IMR-90 (cell line): Measurements from ENCODE around the gene GRIN2A. TPM values are rescaled to one million over a fixed set of nuclear protein-coding genes. Genes with fewer than 3 reads are reported as not detected.

Experiments
- ATAC-seq: fragments of 200-7000 bp; cut with Tn5 transposase; 2 replicates; pipeline ENCODE4 v1.9.1; 2020; ENCODE audit warnings: low read depth, mild to moderate bottlenecking, moderate library complexity
- BruUV-seq: library from RNA; stranded (reverse); fragments of 400-500 nt; replicated peaks from 2 replicates; lab custom pipeline; 2021; lab: Mats Ljungman, UMichigan
- CTCF ChIA-PET: fragments of 300-600 bp; formaldehyde crosslinking; extraction: SDS; loops from one replicate; lab custom pipeline; 2021; ENCODE audit warnings: antibody characterized with exemption; lab: Yijun Ruan, JAX
- POLR2A ChIA-PET: fragments of 300-600 bp; sonication (Branson Sonifier 250); formaldehyde crosslinking; loops from one replicate; lab custom pipeline; 2022; ENCODE audit warnings: antibody characterized with exemption; ENCODE audit not compliant: unreplicated experiment; lab: Charles Lee
- DNase-seq: peaks from one replicate; pipeline ENCODE4 v3.0.0; 2013
- H2AFZ ChIP-seq: replicated peaks from 2 replicates; pipeline ENCODE3; 2013; ENCODE audit warnings: low read length, mild to moderate bottlenecking; ENCODE audit not compliant: poor library complexity
- H2AK5ac ChIP-seq: 2 replicates; pipeline ENCODE4 v1.6.1; 2013; ENCODE audit warnings: low read depth, low read length, inconsistent platforms
- H2AK9ac ChIP-seq: replicated peaks from 2 replicates; pipeline ENCODE3; 2013; ENCODE audit warnings: mild to moderate bottlenecking, low read depth, low read length, moderate library complexity; ENCODE audit not compliant: poor library complexity
- H2BK120ac ChIP-seq: 2 replicates; pipeline ENCODE4 v1.6.1; 2013; ENCODE audit warnings: low read depth, low read length, inconsistent platforms
- H2BK15ac ChIP-seq: 3 replicates; pipeline ENCODE4 v1.6.1; 2013; ENCODE audit warnings: low read depth, low read length, inconsistent platforms
- H2BK20ac ChIP-seq: 2 replicates; pipeline ENCODE4 v1.6.1; 2013; ENCODE audit warnings: low read depth, mild to moderate bottlenecking, inconsistent platforms, low read length, moderate library complexity
- H2BK5ac ChIP-seq: 2 replicates; pipeline ENCODE4 v1.6.1; 2013; ENCODE audit warnings: mild to moderate bottlenecking, low read depth, low read length, inconsistent platforms; ENCODE audit not compliant: poor library complexity, severe bottlenecking
- H3K14ac ChIP-seq: replicated peaks from 2 replicates; pipeline ENCODE4 v1.6.1; 2013; ENCODE audit warnings: low read depth, low read length, inconsistent platforms
- H3K18ac ChIP-seq: 2 replicates; pipeline ENCODE4 v1.6.1; 2013; ENCODE audit warnings: low read depth, low read length, control low read depth
- H3K23ac ChIP-seq: 2 replicates; pipeline ENCODE4 v1.6.1; 2013; ENCODE audit warnings: low read depth, low read length, inconsistent platforms
- H3K27ac ChIP-seq: 2 replicates; pipeline ENCODE4 v1.5.1; 2013; ENCODE audit warnings: mild to moderate bottlenecking, control low read depth, low read length; ENCODE audit not compliant: insufficient read depth
- H3K27me3 ChIP-seq: 2 replicates; pipeline ENCODE4 v1.6.1; 2013; ENCODE audit warnings: low read length; ENCODE audit not compliant: control insufficient read depth, insufficient read depth
- H3K36me3 ChIP-seq: 2 replicates; pipeline ENCODE4 v1.6.1; 2013; ENCODE audit warnings: low read length, mixed read lengths; ENCODE audit not compliant: control insufficient read depth, insufficient read depth
- H3K4ac ChIP-seq: 2 replicates; pipeline ENCODE4 v1.6.1; 2013; ENCODE audit warnings: low read depth, low read length, inconsistent platforms
- H3K4me1 ChIP-seq: 2 replicates; pipeline ENCODE4 v1.6.1; 2013; ENCODE audit warnings: low read length, mixed read lengths; ENCODE audit not compliant: control insufficient read depth, insufficient read depth
- H3K4me2 ChIP-seq: 2 replicates; pipeline ENCODE4 v1.6.1; 2013; ENCODE audit warnings: low read depth, mild to moderate bottlenecking, control low read depth, low read length, moderate library complexity
- H3K4me3 ChIP-seq: 2 replicates; pipeline ENCODE4 v1.5.1; 2013; ENCODE audit warnings: low read depth, mild to moderate bottlenecking, control low read depth, low read length, moderate library complexity; ENCODE audit not compliant: insufficient read depth
- H3K56ac ChIP-seq: 2 replicates; pipeline ENCODE4 v1.6.1; 2013; ENCODE audit warnings: low read length, inconsistent platforms; ENCODE audit not compliant: insufficient read depth; ENCODE audit errors: extremely low read depth
- H3K79me1 ChIP-seq, 2 experiments: 2 replicates each; pipeline ENCODE4 v1.6.1; 2013; ENCODE audit warnings: low read length in 2 of 2, inconsistent platforms in 1 of 2, low read depth in 1 of 2
- H3K9ac ChIP-seq: 2 replicates; pipeline ENCODE4 v1.6.1; 2013; ENCODE audit warnings: low read depth, low read length, control low read depth
- H3K9me1 ChIP-seq: 2 replicates; pipeline ENCODE4 v1.6.1; 2013; ENCODE audit warnings: low read length, inconsistent platforms; ENCODE audit not compliant: insufficient read depth
- H3K9me3 ChIP-seq: 2 replicates; pipeline ENCODE4 v1.6.1; 2013; ENCODE audit warnings: low read length; ENCODE audit not compliant: control insufficient read depth, insufficient read depth
- H4K20me1 ChIP-seq: 2 replicates; pipeline ENCODE4 v1.6.1; 2013; ENCODE audit warnings: low read length, inconsistent platforms; ENCODE audit not compliant: insufficient read depth
- H4K5ac ChIP-seq: 2 replicates; pipeline ENCODE4 v1.6.1; 2013; ENCODE audit warnings: mild to moderate bottlenecking, low read depth, low read length, control low read depth
- H4K8ac ChIP-seq, 2 experiments: 2 replicates each; pipeline ENCODE4 v1.6.1; 2013; ENCODE audit warnings: low read depth in 2 of 2, low read length in 2 of 2, control low read depth in 1 of 2, inconsistent platforms in 1 of 2
- H4K91ac ChIP-seq: 2 replicates; pipeline ENCODE4 v1.6.1; 2013; ENCODE audit warnings: low read depth, low read length, inconsistent platforms; ENCODE audit not compliant: insufficient read depth
- BHLHE40 ChIP-seq: fragments of 150-350 bp; IDR thresholded peaks from 2 replicates; pipeline ENCODE4 v1.6.1; 2016; ENCODE audit warnings: mild to moderate bottlenecking, low read depth, low read length
- CEBPB ChIP-seq: IDR thresholded peaks from 2 replicates; pipeline ENCODE4 v1.6.1; 2012; ENCODE audit warnings: low read depth, low read length, improper control_type of control experiment
- FOS ChIP-seq: fragments of 150-350 bp; IDR thresholded peaks from 2 replicates; pipeline ENCODE4 v1.6.1; 2016; ENCODE audit warnings: low read depth, low read length
- MAFK ChIP-seq: IDR thresholded peaks from 2 replicates; pipeline ENCODE4 v1.6.1; 2012; ENCODE audit warnings: low read depth, low read length, improper control_type of control experiment
- MAZ ChIP-seq: IDR thresholded peaks from 2 replicates; pipeline ENCODE4 v1.6.1; 2012; ENCODE audit warnings: low read depth, mild to moderate bottlenecking, low read length, improper control_type of control experiment, moderate library complexity, borderline replicate concordance
- NFE2L2 ChIP-seq: fragments of 150-350 bp; IDR thresholded peaks from 2 replicates; pipeline ENCODE4 v1.6.1; 2016; ENCODE audit warnings: low read depth, mild to moderate bottlenecking, low read length
- POLR2A ChIP-seq: IDR thresholded peaks from 2 replicates; pipeline ENCODE4 v1.6.1; 2012; ENCODE audit warnings: mild to moderate bottlenecking, low read depth, low read length
- RAD21 ChIP-seq: IDR thresholded peaks from 2 replicates; pipeline ENCODE4 v1.6.1; 2012; ENCODE audit warnings: low read length, improper control_type of control experiment
- RFX5 ChIP-seq: IDR thresholded peaks from 2 replicates; pipeline ENCODE4 v1.8.0; 2012; ENCODE audit warnings: low read depth, mild to moderate bottlenecking, low read length, moderate library complexity
- USF2 ChIP-seq: fragments of 150-350 bp; IDR thresholded peaks from 2 replicates; pipeline ENCODE4 v1.6.1; 2017; ENCODE audit warnings: mild to moderate bottlenecking, antibody characterized with exemption, low read length, low read depth
- WGBS, 2 experiments: methylation state at CpG; one replicate each; pipeline versions ENCODE4 v1.1.5 to v1.1.7; 2013; ENCODE audit warnings: missing lambda C conversion rate in 2 of 2; ENCODE audit not compliant: insufficient read length in 1 of 2; ENCODE audit errors: extremely low coverage in 2 of 2; 5-methylcytosine and 5-hydroxymethylcytosine counted together
- dilution Hi-C: fragments of 300-500 bp; cut with HindIII; formaldehyde crosslinking; loops from one replicate; pipeline ENCODE4 v1.14.3; 2018; ENCODE audit warnings: low sequenced_read_pairs; ENCODE audit not compliant: unreplicated experiment
- in situ Hi-C: fragments of 300-500 bp; cut with MboI; formaldehyde crosslinking; loops from 3 replicates; pipeline ENCODE4 v1.14.3; 2019; ENCODE audit warnings: low sequenced_read_pairs, inconsistent platforms, mixed read lengths
- intact Hi-C: fragments of 100-400 bp; cut with micrococcal nuclease; formaldehyde crosslinking; loops from 2 replicates; pipeline ENCODE4 v1.10.0; 2022
- polyA plus RNA-seq, 3 experiments: library from polyadenylated mRNA; depleted of rRNA; stranded (reverse); fragments of >200 nt; gene quantifications; 2 replicates each; pipeline ENCODE4 v1.2.3, GENCODE V29; 2012; ENCODE audit warnings: low replicate concordance in 1 of 3
- total RNA-seq: library from RNA; depleted of rRNA; stranded (reverse); fragments of >200 nt; gene quantifications from 2 replicates; pipeline ENCODE4 v1.2.3, GENCODE V29; 2012

Gene GRIN2A
- total and polyA plus RNA-seq, 2 of the 4 experiments (the other 2 are of a cell fraction), result under 0.01 TPM; not detected in 1

GRCh38 chr16:9791556-9791955, 390.7 kb downstream of the GRIN2A start:
- Histone ChIP-seq H3K4ac (no peak overlapping the region), H3K23ac (no peak overlapping the region), H2AFZ (no peak overlapping the region), H4K5ac (no peak overlapping the region), H3K14ac (no peak overlapping the region), H4K8ac (no peak overlapping the region), H2BK5ac (no peak overlapping the region), H2BK120ac (no peak overlapping the region), H3K36me3 (no peaks in the 10 kb centered on the region), H2AK5ac (no peak overlapping the region), H3K56ac (no peak overlapping the region), H3K27ac (no peak overlapping the region), H4K91ac (no peak overlapping the region), H3K9me3 (peaks cover 11% of the 10 kb centered on the region), H3K9me1 (no peaks in the 10 kb centered on the region), H3K4me2 (no peak overlapping the region), H2AK9ac (no peak overlapping the region), H2BK20ac (no peak overlapping the region), H3K18ac (no peak overlapping the region), H3K79me1 (no peaks in the 10 kb centered on the region), H2BK15ac (no peak overlapping the region), H3K4me1 (no peaks in the 10 kb centered on the region), H4K20me1 (no peaks in the 10 kb centered on the region), H3K27me3 (no peaks in the 10 kb centered on the region), H3K4me3 (no peak overlapping the region), H3K9ac (no peak overlapping the region)
- DNase-seq (no peak), ATAC-seq (no peak)
- BruUV-seq, result no TSS peak
- POLR2A ChIA-PET, result no interaction called here
- no peak for TF ChIP-seq RAD21
- no peak for TF ChIP-seq NFE2L2
- no peak for TF ChIP-seq MAFK
- no peak for TF ChIP-seq POLR2A
- no peak for TF ChIP-seq CEBPB
- no peak for TF ChIP-seq RFX5
- TF ChIP-seq MAZ, result no peak
- no peak for TF ChIP-seq USF2
- no peak for TF ChIP-seq BHLHE40
- no peak for TF ChIP-seq FOS
- intact Hi-C loops, result no loop called here
- WGBS, 2 experiments, result no CpG with 5 or more reads among the region's 4 CpGs
- CTCF ChIA-PET, result no interaction called here
- dilution Hi-C loops, result no loop called here
- in situ Hi-C loops, result no loop called here
